CD4-positive, alpha-beta T cell treated with Interleukin-6 for 4 hours (primary cell): ENCODE results near the gene DIAPH1.

Source experiments
- DNase-seq: peaks from one replicate; pipeline ENCODE4 v3.0.0-alpha.2; 2020; ENCODE audit warnings: mixed read lengths

The DIAPH1 gene

GRCh38 chr5:141476132-141476911 is 142.5 kb downstream of the DIAPH1 start:
- DNase-seq: no peak

- DNase-seq: peak; percentile 49
These were observed 143.1 kb downstream of the DIAPH1 start, which contains the start of gene PCDHGC3 for GRCh38 chr5:141475625-141476131. TSS of gene PCDHGC3 (plus strand) at chr5:141475966. CDS start at chr5:141476117, 151 bp downstream.

GRCh38 chr5:141465351-141465750 is 153.4 kb downstream of the DIAPH1 start:
- no peak for DNase-seq
